WTC11 (cell line): ENCODE results near the gene RAC3. TPM values are rescaled to one million over a fixed set of nuclear protein-coding genes. Genes with fewer than 3 reads are reported as not detected.

Source experiments
- ATAC-seq: fragments of 200-7000 bp; cut with Tn5 transposase; 2 replicates; pipeline ENCODE4 v1.10.0; 2021; ENCODE audit warnings: mild to moderate bottlenecking, moderate library complexity
- CTCF ChIA-PET: fragments of 300-600 bp; sonication (Branson Sonifier 250); formaldehyde crosslinking; loops from one replicate; lab custom pipeline; 2021; ENCODE audit warnings: antibody characterized with exemption; lab: Charles Lee
- POLR2A ChIA-PET: fragments of 350-600 bp; sonication (Branson Sonifier 250); formaldehyde crosslinking; loops from one replicate; lab custom pipeline; 2021; ENCODE audit warnings: antibody characterized with exemption; lab: Charles Lee
- DNase-seq: peaks from one replicate; pipeline ENCODE4 v3.0.0; 2021; ENCODE audit warnings: low spot score
- H3K27ac Mint-ChIP-seq: 2 replicates; pipeline ENCODE4 v1.8.0; 2021; ENCODE audit warnings: mixed read lengths
- H3K27me3 Mint-ChIP-seq: 2 replicates; pipeline ENCODE4 v1.8.0; 2021; ENCODE audit warnings: low read depth, mild to moderate bottlenecking, moderate library complexity, mixed read lengths
- H3K36me3 Mint-ChIP-seq: 2 replicates; pipeline ENCODE4 v1.8.0; 2021; ENCODE audit warnings: mixed read lengths
- H3K4me1 Mint-ChIP-seq: 2 replicates; pipeline ENCODE4 v1.8.0; 2022; ENCODE audit warnings: mixed read lengths
- H3K4me3 Mint-ChIP-seq: 2 replicates; pipeline ENCODE4 v1.8.0; 2021; ENCODE audit warnings: mild to moderate bottlenecking, moderate library complexity, mixed read lengths
- H3K9me3 Mint-ChIP-seq: 2 replicates; pipeline ENCODE4 v1.8.0; 2021; ENCODE audit warnings: mixed read lengths
- ATF2 ChIP-seq: sonication (generic); formaldehyde crosslinking; IDR thresholded peaks from 2 replicates; pipeline ENCODE4 v1.8.1; 2022; ENCODE audit warnings: low read depth, missing genetic modification reagents, borderline replicate concordance
- ATF6 ChIP-seq: sonication (generic); formaldehyde crosslinking; IDR thresholded peaks from 2 replicates; pipeline ENCODE4 v1.8.1; 2023; ENCODE audit warnings: mild to moderate bottlenecking, missing genetic modification reagents
- EMX1 ChIP-seq: fragments of 250-450 bp; sonication (Bioruptor Pico); IDR thresholded peaks from 2 replicates; pipeline ENCODE4 v1.8.0; 2021; ENCODE audit warnings: mild to moderate bottlenecking
- FOXK1 ChIP-seq: sonication (generic); formaldehyde crosslinking; IDR thresholded peaks from 2 replicates; pipeline ENCODE4 v1.8.0; 2022; ENCODE audit warnings: mild to moderate bottlenecking, moderate library complexity, missing genetic modification reagents
- FOXP4 ChIP-seq: sonication (generic); formaldehyde crosslinking; IDR thresholded peaks from 2 replicates; pipeline ENCODE4 v1.8.0; 2022; ENCODE audit warnings: mild to moderate bottlenecking, missing genetic modification reagents
- NR1H2 ChIP-seq: sonication (generic); formaldehyde crosslinking; IDR thresholded peaks from 2 replicates; pipeline ENCODE4 v1.9.0; 2021; ENCODE audit warnings: mild to moderate bottlenecking, moderate library complexity, missing genetic modification reagents
- NR2C2 ChIP-seq: sonication (generic); formaldehyde crosslinking; IDR thresholded peaks from 2 replicates; pipeline ENCODE4 v1.8.0; 2022; ENCODE audit warnings: mild to moderate bottlenecking, missing genetic modification reagents
- NR3C1 ChIP-seq: sonication (generic); formaldehyde crosslinking; conservative IDR thresholded peaks from 2 replicates; pipeline ENCODE4 v1.8.1; 2023; ENCODE audit warnings: low read depth, mild to moderate bottlenecking, missing genetic modification reagents
- PRDM15 ChIP-seq: sonication (generic); formaldehyde crosslinking; IDR thresholded peaks from 2 replicates; pipeline ENCODE4 v1.8.0; 2022; ENCODE audit warnings: missing genetic modification reagents
- PRRX2 ChIP-seq: fragments of 250-450 bp; sonication (Bioruptor Pico); IDR thresholded peaks from 2 replicates; pipeline ENCODE4 v1.8.0; 2021; ENCODE audit warnings: mild to moderate bottlenecking
- RELA ChIP-seq: sonication (generic); formaldehyde crosslinking; IDR thresholded peaks from 2 replicates; pipeline ENCODE4 v1.8.1; 2022; ENCODE audit warnings: missing genetic modification reagents, mild to moderate bottlenecking, borderline replicate concordance
- SOX15 ChIP-seq: fragments of 250-450 bp; sonication (Bioruptor Pico); IDR thresholded peaks from 2 replicates; pipeline ENCODE4 v1.9.0; 2021; ENCODE audit warnings: mild to moderate bottlenecking
- USF2 ChIP-seq: sonication (generic); formaldehyde crosslinking; IDR thresholded peaks from 2 replicates; pipeline ENCODE4 v1.8.1; 2023; ENCODE audit warnings: mild to moderate bottlenecking, missing genetic modification reagents, moderate library complexity
- ZBTB21 ChIP-seq: sonication (generic); formaldehyde crosslinking; IDR thresholded peaks from 2 replicates; pipeline ENCODE4 v1.8.1; 2023; ENCODE audit warnings: mild to moderate bottlenecking, missing genetic modification reagents, borderline replicate concordance
- ZBTB43 ChIP-seq: sonication (generic); formaldehyde crosslinking; IDR thresholded peaks from 2 replicates; pipeline ENCODE4 v1.8.1; 2023; ENCODE audit warnings: mild to moderate bottlenecking, missing genetic modification reagents
- ZNF219 ChIP-seq: sonication (generic); formaldehyde crosslinking; IDR thresholded peaks from 2 replicates; pipeline ENCODE4 v1.8.0; 2023; ENCODE audit warnings: missing genetic modification reagents, mild to moderate bottlenecking, borderline replicate concordance
- ZNF416 ChIP-seq: fragments of 250-450 bp; sonication (Bioruptor Pico); IDR thresholded peaks from 2 replicates; pipeline ENCODE4 v1.9.0; 2021; ENCODE audit warnings: mild to moderate bottlenecking, inconsistent platforms
- ZNF423 ChIP-seq: fragments of 250-450 bp; sonication (Bioruptor Pico); IDR thresholded peaks from 2 replicates; pipeline ENCODE4 v2.1.2; 2022; ENCODE audit warnings: mild to moderate bottlenecking, moderate library complexity
- ZNF532 ChIP-seq: fragments of 250-450 bp; sonication (Bioruptor Pico); IDR thresholded peaks from 2 replicates; pipeline ENCODE4 v1.9.0; 2021; ENCODE audit warnings: mild to moderate bottlenecking, borderline replicate concordance
- total RNA-seq: library from RNA; stranded (reverse); gene quantifications from 3 replicates; pipeline ENCODE4 v1.2.3, GENCODE V29; 2021

Gene RAC3
- total RNA-seq, 1 experiment from 2014 or later, result 163 TPM

GRCh38 chr17:82046903-82047302 is 15.4 kb downstream of the RAC3 start:
- H3K27ac Mint-ChIP-seq, result no peak overlapping the region
- DNase-seq, result no peak

More at GRCh38 chr17:82046903-82047302, 15.4 kb downstream of the RAC3 start:
- CTCF ChIA-PET, result no interaction called here
- H3K9me3 Mint-ChIP-seq, result no peaks in the 10 kb centered on the region
- no peak for ATAC-seq
- TF ChIP-seq ZBTB43 (CRISPR knock-in tag) (no peak), ZNF532 (no peak), PRDM15 (CRISPR knock-in tag) (no peak), NR1H2 (CRISPR knock-in tag) (no peak), ZNF219 (CRISPR knock-in tag) (no peak), ATF6 (CRISPR knock-in tag) (no peak), USF2 (CRISPR knock-in tag) (no peak), NR2C2 (no peak), EMX1 (CRISPR knock-in tag) (no peak), FOXP4 (CRISPR knock-in tag) (no peak), NR3C1 (CRISPR knock-in tag) (no peak), SOX15 (CRISPR knock-in tag) (no peak), PRRX2 (CRISPR knock-in tag) (no peak), RELA (CRISPR knock-in tag) (no peak), ZBTB21 (CRISPR knock-in tag) (no peak), FOXK1 (no peak), ZNF416 (CRISPR knock-in tag) (no peak), ZNF423 (CRISPR knock-in tag) (no peak), ATF2 (CRISPR knock-in tag) (no peak)
- TF ChIP-seq, all 79 proteins: peak for 0
- no peak overlapping the region for H3K4me3 Mint-ChIP-seq
- no peaks in the 10 kb centered on the region; the same call in 1 of the 2 replicates for H3K27me3 Mint-ChIP-seq
- POLR2A ChIA-PET, result no interaction called here
- H3K36me3 Mint-ChIP-seq, result peaks cover 10% of the 10 kb centered on the region
- peaks cover 18% of the 10 kb centered on the region for H3K4me1 Mint-ChIP-seq
